HG03342 (cell line): ENCODE measurements around the gene MANF.
"Not testable (repeated sequence)": the region's sequence is repeated elsewhere in the genome, so short reads cannot be mapped to it uniquely, and the experiment has no call there.

Source experiments
- ATAC-seq: cut with Tn5 transposase; IDR thresholded peaks from one replicate; pipeline ENCODE4 v1.9.1; 2021; ENCODE audit warnings: mild to moderate bottlenecking, moderate library complexity; ENCODE audit not compliant: unreplicated experiment

The MANF gene

GRCh38 chr3:51371943-51372557 lies 13.0 kb upstream of the MANF start:
- ATAC-seq = no peak

GRCh38 chr3:51373658-51374421 lies 11.3 kb upstream of the MANF start:
- no peak for ATAC-seq

GRCh38 chr3:51374456-51374855 lies 10.6 kb upstream of the MANF start:
- ATAC-seq = no peak

GRCh38 chr3:51375136-51375535 lies 10.0 kb upstream of the MANF start:
- no peak for ATAC-seq

- ATAC-seq = no peak
Observed at GRCh38 chr3:51375571-51375970, 9.5 kb upstream of the MANF start.

- no peak for ATAC-seq
Observed at GRCh38 chr3:51378065-51378464, 7.0 kb upstream of the MANF start.

- ATAC-seq = no peak
Observed at GRCh38 chr3:51378726-51379125, 6.4 kb upstream of the MANF start.

GRCh38 chr3:51379301-51379700 lies 5.8 kb upstream of the MANF start:
- no peak for ATAC-seq

GRCh38 chr3:51379746-51380455 lies 5.2 kb upstream of the MANF start:
- ATAC-seq = no peak

- ATAC-seq = no peak
Observed at GRCh38 chr3:51380601-51381332, 4.3 kb upstream of the MANF start.

GRCh38 chr3:51381333-51381705 lies 3.8 kb upstream of the MANF start:
- no peak for ATAC-seq

GRCh38 chr3:51382076-51382745 lies 2.9 kb upstream of the MANF start:
- no peak for ATAC-seq

GRCh38 chr3:51382947-51383578 lies 2.0 kb upstream of the MANF start:
- ATAC-seq = no peak

- no peak for ATAC-seq
Observed at GRCh38 chr3:51384055-51384725, 901 bp upstream of the MANF start.

- ATAC-seq = no peak
Observed at GRCh38 chr3:51385621-51386091, 565 bp downstream of the MANF start.

GRCh38 chr3:51386159-51386851 lies 1.2 kb downstream of the MANF start:
- no peak for ATAC-seq

- no peak for ATAC-seq
Observed at GRCh38 chr3:51386852-51387229, 1.8 kb downstream of the MANF start.

- ATAC-seq = not testable (repeated sequence)
Observed at GRCh38 chr3:51387281-51387680, 2.2 kb downstream of the MANF start.
